ENCODE data around the gene SUMO2. TPM values are rescaled to one million over a fixed set of nuclear protein-coding genes. Genes with fewer than 3 reads are reported as not detected.

SUMO2 gene
- total and polyA plus RNA-seq, 2 of the 8 experiments (the other 6 are each of a cell fraction or from before 2014, with no cell fraction given): 184 to 779 TPM

- TF ChIP-seq ATF2 (IDR thresholded peaks at IDR 0.05; ENCODE audit: low read length) (no peak), HDAC2 (IDR thresholded peaks at IDR 0.05; ENCODE audit: borderline replicate concordance in 1 of 2, low read depth in 2 of 2, low read length in 2 of 2) (no peak), EZH2 (IDR thresholded peaks at IDR 0.05; ENCODE audit: low read depth, low read length, severe bottlenecking) (no peak)
Observed at GRCh38 chr17:75152922-75153779, 29.6 kb downstream of the SUMO2 start (continued).

Measured in H1 (cell line).